Measurements from ENCODE around the gene CD226.

GRCh38 chr18:69866212-69866611, 81.5 kb downstream of the CD226 start:
- TF ChIP-seq ZSCAN4 (tag by site-specific recombination; IDR thresholded peaks at IDR 0.05) (no peak), ZNF23 (tag by site-specific recombination; IDR thresholded peaks at IDR 0.05; ENCODE audit: borderline replicate concordance) (no peak), PRDM6 (tag by site-specific recombination; IDR thresholded peaks at IDR 0.05) (no peak), BCL11A (tag by site-specific recombination; IDR thresholded peaks at IDR 0.05; ENCODE audit: low read depth) (no peak), PRDM4 (tag by site-specific recombination; IDR thresholded peaks at IDR 0.05) (no peak), ZNF302 (tag by site-specific recombination; IDR thresholded peaks at IDR 0.05; ENCODE audit: low read depth) (no peak), CTCF (tag by site-specific recombination; IDR thresholded peaks at IDR 0.05) (no peak), YY1 (tag by site-specific recombination; IDR thresholded peaks at IDR 0.05) (no peak), KLF16 (tag by site-specific recombination; IDR thresholded peaks at IDR 0.05) (no peak), ZBTB11 (tag by site-specific recombination; conservative IDR thresholded peaks at IDR 0.05; ENCODE audit: low read depth) (no peak), EGR2 (tag by site-specific recombination; IDR thresholded peaks at IDR 0.05; ENCODE audit: low read depth) (no peak), MEIS1 (CRISPR knock-in tag; IDR thresholded peaks at IDR 0.05; ENCODE audit: borderline replicate concordance) (no peak), ZFP37 (tag by site-specific recombination; IDR thresholded peaks at IDR 0.05) (no peak)

Data from HEK293 (cell line).